ENCODE results near the gene IMP3. TPM values are rescaled to one million over a fixed set of nuclear protein-coding genes. Genes with fewer than 3 reads are reported as not detected.

The IMP3 gene
- total and polyA plus RNA-seq, 8 donors = 38.6 to 69.9 (median 45.1) TPM

- H3K27ac ChIP-seq = no peak overlapping the region
Observed at GRCh38 chr15:75598361-75598760, 41.7 kb downstream of the IMP3 start.

GRCh38 chr15:75597667-75598341 is 42.2 kb downstream of the IMP3 start:
- intact Hi-C loops (cut with DNase I) = no loop called here
- peaks cover 0 to 96% of the 10 kb centered on the region in 2 donors for H3K36me3 ChIP-seq
- peaks cover 0 to 4% of the 10 kb centered on the region in 2 donors for H3K4me1 ChIP-seq
- H3K27ac ChIP-seq = no peak overlapping the region
- ATAC-seq (peak; percentile 53), DNase-seq (no peak)
- no peaks in the 10 kb centered on the region for H3K9me3 ChIP-seq
- TF ChIP-seq CTCF (IDR thresholded peaks at IDR 0.05) = peak; percentile 23 to 30
- H3K27me3 ChIP-seq = no peaks in the 10 kb centered on the region
- no peak overlapping the region for H3K4me3 ChIP-seq

More at GRCh38 chr15:75598361-75598760, 41.7 kb downstream of the IMP3 start:
- Histone ChIP-seq H3K4me3 (no peak overlapping the region), H3K9me3 (no peaks in the 10 kb centered on the region), H3K36me3 (peaks cover 0 to 97% of the 10 kb centered on the region in 2 donors), H3K27me3 (no peaks in the 10 kb centered on the region), H3K4me1 (peaks cover 0 to 4% of the 10 kb centered on the region in 2 donors)
- TF ChIP-seq CTCF (IDR thresholded peaks at IDR 0.05) = no peak
- ATAC-seq (no peak), DNase-seq (no peak)
- intact Hi-C loops (cut with DNase I) = no loop called here

GRCh38 chr15:75596703-75597345 is 43.2 kb downstream of the IMP3 start:
- Histone ChIP-seq H3K9me3 (no peaks in the 10 kb centered on the region), H3K27ac (no peak overlapping the region), H3K36me3 (peaks cover 0 to 92% of the 10 kb centered on the region in 2 donors), H3K4me3 (no peak overlapping the region), H3K4me1 (peaks cover 0 to 4% of the 10 kb centered on the region in 2 donors), H3K27me3 (no peaks in the 10 kb centered on the region)
- no peak for TF ChIP-seq CTCF (IDR thresholded peaks at IDR 0.05)
- DNase-seq = no peak
- ATAC-seq = no peak
- intact Hi-C loops (cut with DNase I) = no loop called here

GRCh38 chr15:75594276-75594675 is 45.7 kb downstream of the IMP3 start:
- H3K36me3 ChIP-seq = peaks cover 0 to 78% of the 10 kb centered on the region in 2 donors
- H3K9me3 ChIP-seq = no peaks in the 10 kb centered on the region
- ATAC-seq = no peak
- no peak for TF ChIP-seq CTCF (IDR thresholded peaks at IDR 0.05)
- DNase-seq = no peak
- H3K27me3 ChIP-seq = no peaks in the 10 kb centered on the region
- intact Hi-C loops (cut with DNase I) = no loop called here
- H3K27ac ChIP-seq = no peak overlapping the region
- H3K4me3 ChIP-seq = no peak overlapping the region
- peaks cover 0 to 4% of the 10 kb centered on the region in 2 donors for H3K4me1 ChIP-seq

DNA sequence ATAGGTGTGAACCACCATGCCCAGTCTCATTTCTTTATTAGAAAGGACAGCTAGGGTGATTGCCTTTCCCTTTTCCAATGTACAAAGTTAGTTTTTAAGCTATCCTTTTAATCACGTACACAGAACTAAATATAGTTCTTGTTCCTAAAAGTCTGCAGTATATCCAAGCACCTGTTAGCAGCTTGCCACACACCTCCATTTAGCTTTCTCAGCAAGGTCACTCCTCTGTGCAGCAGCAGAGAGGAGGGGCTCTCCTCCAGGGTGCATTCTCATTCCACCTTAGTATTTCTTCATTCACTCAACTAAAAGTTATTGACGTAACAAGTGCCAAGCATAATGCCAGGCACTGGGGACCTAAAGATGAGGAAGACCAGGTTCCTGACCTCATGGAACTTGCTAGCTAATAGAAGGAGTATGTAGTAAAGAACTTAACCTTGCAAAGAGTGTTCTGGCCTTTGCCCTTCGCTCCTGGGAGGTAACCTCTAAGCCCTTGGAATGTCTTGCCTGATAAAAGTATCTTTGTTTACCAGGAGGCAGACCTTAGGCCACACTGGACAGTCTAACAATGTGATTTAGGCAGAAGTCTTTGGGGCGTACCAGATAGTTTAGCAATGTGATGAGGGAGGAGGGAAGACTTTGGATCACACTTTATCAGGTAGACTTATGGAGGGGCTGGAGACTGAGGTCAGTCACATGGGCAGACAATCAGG is 48.2 kb downstream of the IMP3 start:
- H3K4me1 ChIP-seq = no peaks in the 10 kb centered on the region
- H3K9me3 ChIP-seq = no peaks in the 10 kb centered on the region
- no peak for TF ChIP-seq CTCF (IDR thresholded peaks at IDR 0.05)
- H3K36me3 ChIP-seq = peaks cover 0 to 54% of the 10 kb centered on the region in 2 donors
- H3K27me3 ChIP-seq = no peaks in the 10 kb centered on the region
- ATAC-seq = no peak
- no peak overlapping the region for H3K27ac ChIP-seq
- H3K4me3 ChIP-seq = no peak overlapping the region
- intact Hi-C loops (cut with DNase I) = no loop called here
- DNase-seq = no peak

All from left lung (tissue), 10 donors.